HEK293 (cell line): ENCODE results near the gene CLCN2.
A peak's percentile ranks its signal among the peaks of the same experiment; 100 is the strongest.

ENCODE experiments used
- CTCF ChIA-PET: fragments of 350-600 bp; formaldehyde crosslinking; extraction: SDS; loops from one replicate; lab custom pipeline; 2021; ENCODE audit warnings: antibody characterized with exemption; lab: Yijun Ruan, JAX
- POLR2A ChIA-PET: fragments of 300-600 bp; formaldehyde crosslinking; extraction: SDS; loops from one replicate; lab custom pipeline; 2020; ENCODE audit warnings: antibody characterized with exemption, inconsistent platforms; lab: Yijun Ruan, JAX
- H3K27ac ChIP-seq: fragments of 200-500 bp; sonication (Bioruptor generic); 2 replicates; pipeline ENCODE4 v1.5.1; 2014; ENCODE audit warnings: low read depth, low read length, control low read depth, inconsistent platforms; ENCODE audit errors: extremely low read depth
- H3K36me3 ChIP-seq, 2 experiments: fragments of 200-500 bp in 1 of 2; sonication (Bioruptor generic) in 1 of 2; 1 replicate in 1 of 2; 2 replicates in 1 of 2; pipeline ENCODE4 v1.5.1; 2014 to 2017; ENCODE audit warnings: inconsistent platforms in 2 of 2, low read length in 2 of 2; ENCODE audit not compliant: control insufficient read depth in 2 of 2, insufficient read depth in 1 of 2
- H3K4me1 ChIP-seq: fragments of 200-500 bp; sonication (Bioruptor generic); 2 replicates; pipeline ENCODE4 v1.5.1; 2014; ENCODE audit warnings: mild to moderate bottlenecking, low read length, inconsistent platforms; ENCODE audit not compliant: control insufficient read depth, insufficient read depth
- H3K4me3 ChIP-seq: 2 replicates; pipeline ENCODE4 v1.5.1; 2011; ENCODE audit warnings: low read depth, mild to moderate bottlenecking, control low read depth, low read length, moderate library complexity
- H3K9me3 ChIP-seq: fragments of 200-500 bp; sonication (Bioruptor generic); 2 replicates; pipeline ENCODE4 v1.5.1; 2014; ENCODE audit warnings: low read depth, low read length, inconsistent platforms; ENCODE audit not compliant: control insufficient read depth, insufficient read depth
- BCL11A ChIP-seq: fragments of 450-650 bp; formaldehyde crosslinking; IDR thresholded peaks from 2 replicates; pipeline ENCODE4 v1.5.1; 2016; ENCODE audit warnings: low read depth, missing biosample characterization, missing genetic modification characterization
- EGR2 ChIP-seq: fragments of 450-650 bp; formaldehyde crosslinking; IDR thresholded peaks from 2 replicates; pipeline ENCODE4 v1.5.1; 2016; ENCODE audit warnings: low read depth, missing biosample characterization, missing genetic modification characterization
- IKZF3 ChIP-seq: fragments of 450-650 bp; IDR thresholded peaks from 2 replicates; pipeline ENCODE4 v1.5.0; 2018; ENCODE audit warnings: missing biosample characterization, mild to moderate bottlenecking, missing genetic modification characterization, moderate library complexity
- REPIN1 ChIP-seq: fragments of 450-650 bp; formaldehyde crosslinking; IDR thresholded peaks from 2 replicates; pipeline ENCODE4 v1.5.1; 2017; ENCODE audit warnings: missing biosample characterization, missing genetic modification characterization, low read depth
- ZNF132 ChIP-seq: fragments of 450-650 bp; formaldehyde crosslinking; IDR thresholded peaks from 2 replicates; pipeline ENCODE4 v1.5.1; 2017; ENCODE audit warnings: missing biosample characterization, missing genetic modification characterization, borderline replicate concordance
- ZNF138 ChIP-seq: fragments of 450-650 bp; formaldehyde crosslinking; IDR thresholded peaks from 2 replicates; pipeline ENCODE4 v1.5.1; 2016; ENCODE audit warnings: missing biosample characterization, missing genetic modification characterization, borderline replicate concordance
- ZNF157 ChIP-seq: fragments of 450-650 bp; formaldehyde crosslinking; IDR thresholded peaks from 2 replicates; pipeline ENCODE4 v1.5.1; 2016; ENCODE audit warnings: missing biosample characterization, missing genetic modification characterization
- ZNF175 ChIP-seq: fragments of 450-650 bp; formaldehyde crosslinking; IDR thresholded peaks from 2 replicates; pipeline ENCODE4 v1.5.1; 2016; ENCODE audit warnings: missing biosample characterization, missing genetic modification characterization
- ZNF202 ChIP-seq: fragments of 450-650 bp; formaldehyde crosslinking; IDR thresholded peaks from 2 replicates; pipeline ENCODE4 v1.5.1; 2016; ENCODE audit warnings: missing biosample characterization, missing genetic modification characterization, borderline replicate concordance
- ZNF24 ChIP-seq: fragments of 450-650 bp; formaldehyde crosslinking; IDR thresholded peaks from 2 replicates; pipeline ENCODE4 v1.5.1; 2016; ENCODE audit warnings: missing biosample characterization, missing genetic modification characterization
- ZNF302 ChIP-seq: fragments of 450-650 bp; formaldehyde crosslinking; IDR thresholded peaks from 2 replicates; pipeline ENCODE4 v1.5.1; 2016; ENCODE audit warnings: missing biosample characterization, missing genetic modification characterization, low read depth
- ZNF354C ChIP-seq: fragments of 450-650 bp; formaldehyde crosslinking; IDR thresholded peaks from 2 replicates; pipeline ENCODE4 v1.5.1; 2016; ENCODE audit warnings: missing biosample characterization, missing genetic modification characterization, low read depth, borderline replicate concordance
- ZNF37A ChIP-seq: fragments of 450-650 bp; IDR thresholded peaks from 2 replicates; pipeline ENCODE4 v1.5.1; 2018; ENCODE audit warnings: missing biosample characterization, missing genetic modification characterization
- ZNF501 ChIP-seq: fragments of 450-650 bp; formaldehyde crosslinking; IDR thresholded peaks from 2 replicates; pipeline ENCODE4 v1.5.1; 2016; ENCODE audit warnings: missing biosample characterization, missing genetic modification characterization
- ZNF514 ChIP-seq: fragments of 450-650 bp; formaldehyde crosslinking; IDR thresholded peaks from 2 replicates; pipeline ENCODE4 v1.5.1; 2016; ENCODE audit warnings: missing biosample characterization, missing genetic modification characterization
- ZNF529 ChIP-seq: fragments of 450-650 bp; formaldehyde crosslinking; IDR thresholded peaks from 2 replicates; pipeline ENCODE4 v1.5.1; 2017; ENCODE audit warnings: missing genetic modification characterization, missing biosample characterization; ENCODE audit not compliant: insufficient replicate concordance
- ZNF548 ChIP-seq: fragments of 450-650 bp; formaldehyde crosslinking; IDR thresholded peaks from 2 replicates; pipeline ENCODE4 v1.5.1; 2016; ENCODE audit warnings: missing biosample characterization, missing genetic modification characterization
- ZNF555 ChIP-seq: fragments of 450-650 bp; formaldehyde crosslinking; conservative IDR thresholded peaks from 2 replicates; pipeline ENCODE4 v1.5.1; 2017; ENCODE audit warnings: missing biosample characterization, mild to moderate bottlenecking, missing genetic modification characterization, inconsistent platforms
- ZNF654 ChIP-seq: fragments of 450-650 bp; formaldehyde crosslinking; IDR thresholded peaks from 2 replicates; pipeline ENCODE4 v1.5.1; 2016; ENCODE audit warnings: low read depth, missing biosample characterization, missing genetic modification characterization
- ZNF677 ChIP-seq: fragments of 450-650 bp; IDR thresholded peaks from 2 replicates; pipeline ENCODE4 v1.5.0; 2018; ENCODE audit warnings: missing biosample characterization, mild to moderate bottlenecking, missing genetic modification characterization, moderate library complexity
- ZNF747 ChIP-seq: fragments of 450-650 bp; formaldehyde crosslinking; IDR thresholded peaks from 2 replicates; pipeline ENCODE4 v1.5.1; 2016; ENCODE audit warnings: missing biosample characterization, missing genetic modification characterization
- ZNF830 ChIP-seq: fragments of 450-650 bp; IDR thresholded peaks from 2 replicates; pipeline ENCODE4 v1.5.0; 2018; ENCODE audit warnings: missing biosample characterization, missing genetic modification characterization, low read depth, mild to moderate bottlenecking, moderate library complexity
- ZNF837 ChIP-seq: fragments of 450-650 bp; formaldehyde crosslinking; IDR thresholded peaks from 2 replicates; pipeline ENCODE4 v1.5.1; 2016; ENCODE audit warnings: missing biosample characterization, missing genetic modification characterization
- TF ChIP-seq, protein P1 (sequence below): fragments of 450-650 bp; formaldehyde crosslinking; IDR thresholded peaks from 2 replicates; pipeline ENCODE4 v1.5.1; 2016; ENCODE audit warnings: missing biosample characterization, missing genetic modification characterization, borderline replicate concordance
- TF ChIP-seq, protein P2 (sequence below): fragments of 450-650 bp; formaldehyde crosslinking; IDR thresholded peaks from 2 replicates; pipeline ENCODE4 v1.5.1; 2016; ENCODE audit warnings: missing biosample characterization, missing genetic modification characterization
- TF ChIP-seq, protein P3 (sequence below): fragments of 450-650 bp; formaldehyde crosslinking; IDR thresholded peaks from 2 replicates; pipeline ENCODE4 v1.5.1; 2016; ENCODE audit warnings: missing biosample characterization, missing genetic modification characterization

Gene CLCN2

DNA sequence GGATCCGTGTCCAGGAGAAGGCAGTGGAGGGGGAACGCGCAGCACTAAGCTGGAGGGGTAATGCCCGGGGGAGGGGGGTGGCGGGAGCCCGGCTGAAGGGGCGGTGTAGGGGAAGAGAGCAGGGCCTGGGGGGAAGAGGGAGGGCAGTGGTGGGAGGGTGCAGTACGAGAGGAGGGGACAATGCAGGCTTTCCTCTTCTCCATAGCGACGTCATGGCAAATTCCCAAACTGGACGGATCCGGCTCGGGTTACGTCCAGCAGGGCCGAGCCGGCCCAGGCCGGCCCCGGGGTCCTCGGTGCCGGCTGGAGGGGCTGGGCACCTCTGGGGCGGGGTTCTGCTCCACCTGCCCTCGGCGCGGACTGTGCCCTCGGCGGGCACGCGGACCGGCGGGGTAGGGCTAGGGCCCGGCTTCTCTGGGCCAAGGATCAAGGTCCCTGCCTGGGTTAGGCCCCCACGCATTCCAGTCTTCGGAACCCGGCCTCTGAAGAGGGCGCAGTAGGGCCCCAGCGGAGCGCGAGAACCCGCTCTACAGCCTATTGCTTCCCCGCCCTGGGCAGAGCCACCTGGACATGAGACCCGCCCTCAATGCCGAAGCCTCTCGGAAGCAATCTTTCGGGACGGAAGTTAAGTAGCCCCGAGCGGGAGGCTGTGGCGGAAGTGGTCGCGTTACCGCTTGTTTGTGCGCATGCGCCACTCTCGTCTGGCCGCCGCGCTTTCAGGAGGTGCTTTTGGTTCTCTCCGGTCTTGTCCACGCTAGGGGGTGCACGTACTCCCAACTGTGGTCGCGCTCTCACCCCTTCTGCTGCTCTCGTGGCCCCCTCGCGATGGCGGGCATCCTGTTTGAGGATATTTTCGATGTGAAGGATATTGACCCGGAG, 1.5 kb upstream of the CLCN2 start (continued):
- TF ChIP-seq IKZF3 (tag by site-specific recombination), result peak; percentile 72
- TF ChIP-seq ZNF354C (tag by site-specific recombination), result no peak
- TF ChIP-seq ZNF24, result no peak
- TF ChIP-seq EGR2 (tag by site-specific recombination), result 0 out of 2 replicates have a peak, but pooled peaks have one; percentile 3
- TF ChIP-seq REPIN1 (tag by site-specific recombination), result no peak
- no peak for TF ChIP-seq ZNF157
- no peak for TF ChIP-seq ZNF37A (tag by site-specific recombination)
- TF ChIP-seq ZNF501 (tag by site-specific recombination), result 0 out of 2 replicates have a peak, but pooled peaks have one; percentile 27
- no peak for TF ChIP-seq ZNF548 (tag by site-specific recombination)
- TF ChIP-seq BCL11A, result peak; percentile 84

DNA sequence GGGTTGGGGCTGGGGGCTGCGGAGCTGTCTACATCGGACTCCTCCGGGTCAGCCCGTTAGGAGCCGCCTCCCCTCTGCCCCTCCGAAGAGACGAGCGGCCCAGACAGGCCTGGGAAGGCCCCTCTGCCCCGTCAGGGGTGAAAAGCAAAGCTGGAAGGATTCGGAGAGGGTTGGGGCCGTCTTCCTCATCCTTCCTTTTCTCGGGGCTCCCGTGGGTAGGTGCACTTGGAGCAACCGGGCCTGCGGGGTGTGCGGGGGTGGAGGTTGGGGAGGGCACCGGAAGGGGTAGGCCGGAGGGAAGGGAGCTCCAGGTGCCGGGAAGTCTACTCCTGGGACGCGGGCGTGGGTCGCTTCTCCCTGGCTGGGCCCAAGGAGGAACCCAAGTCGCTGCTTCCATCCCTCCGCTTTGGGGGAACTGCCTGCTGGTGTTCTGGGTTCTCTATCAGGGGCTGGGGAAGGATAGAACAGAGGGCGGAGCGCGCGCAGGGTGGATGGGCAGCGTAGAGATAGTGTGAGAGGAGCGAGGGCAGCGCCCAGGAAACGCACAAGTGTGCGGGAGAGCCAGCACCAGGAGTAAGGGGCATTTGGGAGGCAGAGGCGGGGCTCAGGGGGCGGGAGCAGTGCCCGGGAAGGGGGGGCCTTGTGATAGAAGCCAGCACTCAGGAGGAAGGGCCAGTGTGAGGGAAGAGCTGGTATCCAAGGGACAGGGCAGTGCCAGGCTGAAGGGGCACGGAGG, 695 bp upstream of the CLCN2 start:
- H3K36me3 ChIP-seq, result peaks cover 7 to 44% of the 10 kb centered on the region in 2 experiments; a peak in 2 of 3 replicates
- POLR2A ChIA-PET, result interaction anchor here (0.6 to 2.7 kb wide), 8 partner anchors 8 to 899 kb away, joined by 3 to 9 read pairs (median 4); no protein-coding TSS in a partner anchor
- no peaks in the 10 kb centered on the region for H3K9me3 ChIP-seq
- H3K4me3 ChIP-seq, result peak overlapping the region; percentile 84
- peak overlapping the region; percentile 88 for H3K27ac ChIP-seq
- CTCF ChIA-PET, result interaction anchor here (1.0 to 3.3 kb wide), 2 partner anchors 10 to 16 kb away, joined by 4 to 13 read pairs; no protein-coding TSS in a partner anchor
- H3K4me1 ChIP-seq, result no peaks in the 10 kb centered on the region
- no peak for TF ChIP-seq ZNF555 (tag by site-specific recombination)
- no peak for TF ChIP-seq ZNF175 (tag by site-specific recombination)
- no peak for TF ChIP-seq ZNF677 (tag by site-specific recombination)
- no peak for TF ChIP-seq ZNF138
- TF ChIP-seq, protein P1, sequence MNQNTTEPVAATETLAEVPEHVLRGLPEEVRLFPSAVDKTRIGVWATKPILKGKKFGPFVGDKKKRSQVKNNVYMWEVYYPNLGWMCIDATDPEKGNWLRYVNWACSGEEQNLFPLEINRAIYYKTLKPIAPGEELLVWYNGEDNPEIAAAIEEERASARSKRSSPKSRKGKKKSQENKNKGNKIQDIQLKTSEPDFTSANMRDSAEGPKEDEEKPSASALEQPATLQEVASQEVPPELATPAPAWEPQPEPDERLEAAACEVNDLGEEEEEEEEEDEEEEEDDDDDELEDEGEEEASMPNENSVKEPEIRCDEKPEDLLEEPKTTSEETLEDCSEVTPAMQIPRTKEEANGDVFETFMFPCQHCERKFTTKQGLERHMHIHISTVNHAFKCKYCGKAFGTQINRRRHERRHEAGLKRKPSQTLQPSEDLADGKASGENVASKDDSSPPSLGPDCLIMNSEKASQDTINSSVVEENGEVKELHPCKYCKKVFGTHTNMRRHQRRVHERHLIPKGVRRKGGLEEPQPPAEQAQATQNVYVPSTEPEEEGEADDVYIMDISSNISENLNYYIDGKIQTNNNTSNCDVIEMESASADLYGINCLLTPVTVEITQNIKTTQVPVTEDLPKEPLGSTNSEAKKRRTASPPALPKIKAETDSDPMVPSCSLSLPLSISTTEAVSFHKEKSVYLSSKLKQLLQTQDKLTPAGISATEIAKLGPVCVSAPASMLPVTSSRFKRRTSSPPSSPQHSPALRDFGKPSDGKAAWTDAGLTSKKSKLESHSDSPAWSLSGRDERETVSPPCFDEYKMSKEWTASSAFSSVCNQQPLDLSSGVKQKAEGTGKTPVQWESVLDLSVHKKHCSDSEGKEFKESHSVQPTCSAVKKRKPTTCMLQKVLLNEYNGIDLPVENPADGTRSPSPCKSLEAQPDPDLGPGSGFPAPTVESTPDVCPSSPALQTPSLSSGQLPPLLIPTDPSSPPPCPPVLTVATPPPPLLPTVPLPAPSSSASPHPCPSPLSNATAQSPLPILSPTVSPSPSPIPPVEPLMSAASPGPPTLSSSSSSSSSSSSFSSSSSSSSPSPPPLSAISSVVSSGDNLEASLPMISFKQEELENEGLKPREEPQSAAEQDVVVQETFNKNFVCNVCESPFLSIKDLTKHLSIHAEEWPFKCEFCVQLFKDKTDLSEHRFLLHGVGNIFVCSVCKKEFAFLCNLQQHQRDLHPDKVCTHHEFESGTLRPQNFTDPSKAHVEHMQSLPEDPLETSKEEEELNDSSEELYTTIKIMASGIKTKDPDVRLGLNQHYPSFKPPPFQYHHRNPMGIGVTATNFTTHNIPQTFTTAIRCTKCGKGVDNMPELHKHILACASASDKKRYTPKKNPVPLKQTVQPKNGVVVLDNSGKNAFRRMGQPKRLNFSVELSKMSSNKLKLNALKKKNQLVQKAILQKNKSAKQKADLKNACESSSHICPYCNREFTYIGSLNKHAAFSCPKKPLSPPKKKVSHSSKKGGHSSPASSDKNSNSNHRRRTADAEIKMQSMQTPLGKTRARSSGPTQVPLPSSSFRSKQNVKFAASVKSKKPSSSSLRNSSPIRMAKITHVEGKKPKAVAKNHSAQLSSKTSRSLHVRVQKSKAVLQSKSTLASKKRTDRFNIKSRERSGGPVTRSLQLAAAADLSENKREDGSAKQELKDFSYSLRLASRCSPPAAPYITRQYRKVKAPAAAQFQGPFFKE (tag by site-specific recombination), result no peak
- no peak for TF ChIP-seq ZNF514 (tag by site-specific recombination)
- TF ChIP-seq ZNF830 (tag by site-specific recombination), result no peak
- TF ChIP-seq, protein P2, sequence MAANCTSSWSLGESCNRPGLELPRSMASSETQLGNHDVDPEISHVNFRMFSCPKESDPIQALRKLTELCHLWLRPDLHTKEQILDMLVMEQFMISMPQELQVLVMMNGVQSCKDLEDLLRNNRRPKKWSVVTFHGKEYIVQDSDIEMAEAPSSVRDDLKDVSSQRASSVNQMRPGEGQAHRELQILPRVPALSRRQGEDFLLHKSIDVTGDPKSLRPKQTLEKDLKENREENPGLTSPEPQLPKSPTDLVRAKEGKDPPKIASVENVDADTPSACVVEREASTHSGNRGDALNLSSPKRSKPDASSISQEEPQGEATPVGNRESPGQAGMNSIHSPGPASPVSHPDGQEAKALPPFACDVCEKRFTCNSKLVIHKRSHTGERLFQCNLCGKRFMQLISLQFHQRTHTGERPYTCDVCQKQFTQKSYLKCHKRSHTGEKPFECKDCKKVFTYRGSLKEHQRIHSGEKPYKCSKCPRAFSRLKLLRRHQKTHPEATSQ (tag by site-specific recombination), result no peak
- TF ChIP-seq ZNF132 (tag by site-specific recombination), result no peak
- no peak for TF ChIP-seq ZNF529
- no peak for TF ChIP-seq ZNF654 (tag by site-specific recombination)
- TF ChIP-seq ZNF302 (tag by site-specific recombination), result no peak
- TF ChIP-seq ZNF747 (tag by site-specific recombination), result no peak
- no peak for TF ChIP-seq ZNF837
- TF ChIP-seq ZNF202, result no peak
- TF ChIP-seq, protein P3, sequence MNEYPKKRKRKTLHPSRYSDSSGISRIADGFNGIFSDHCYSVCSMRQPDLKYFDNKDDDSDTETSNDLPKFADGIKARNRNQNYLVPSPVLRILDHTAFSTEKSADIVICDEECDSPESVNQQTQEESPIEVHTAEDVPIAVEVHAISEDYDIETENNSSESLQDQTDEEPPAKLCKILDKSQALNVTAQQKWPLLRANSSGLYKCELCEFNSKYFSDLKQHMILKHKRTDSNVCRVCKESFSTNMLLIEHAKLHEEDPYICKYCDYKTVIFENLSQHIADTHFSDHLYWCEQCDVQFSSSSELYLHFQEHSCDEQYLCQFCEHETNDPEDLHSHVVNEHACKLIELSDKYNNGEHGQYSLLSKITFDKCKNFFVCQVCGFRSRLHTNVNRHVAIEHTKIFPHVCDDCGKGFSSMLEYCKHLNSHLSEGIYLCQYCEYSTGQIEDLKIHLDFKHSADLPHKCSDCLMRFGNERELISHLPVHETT (tag by site-specific recombination), result no peak
